Adrenal gland (tissue), 12 donors: ENCODE data around the gene WDR31. TPM values are rescaled to one million over a fixed set of nuclear protein-coding genes. Genes with fewer than 3 reads are reported as not detected.

ENCODE experiments used
- DNase-seq, 7 donors: peaks; one replicate each; pipeline ENCODE4 v3.0.0-alpha.2; 2019 to 2020
- H3K27ac ChIP-seq, 5 donors: fragments of 200-600 bp; sonication (generic) in 4 of 5; 1 replicate in 3 of 5; 2 replicates in 2 of 5; pipeline versions ENCODE4 v1.5.1 to v1.8.0; 2016 to 2020; ENCODE audit warnings: mild to moderate bottlenecking in 1 of 5
- H3K27me3 ChIP-seq: fragments of 200-600 bp; 2 replicates; pipeline ENCODE4 v1.8.0; 2021
- H3K36me3 ChIP-seq, 2 donors: fragments of 200-600 bp; replicated peaks in 1 of 2; 1 replicate in 1 of 2; 2 replicates in 1 of 2; pipeline versions ENCODE4 v1.5.1 to v1.8.0; 2018 to 2022
- H3K4me1 ChIP-seq, 2 donors: fragments of 200-600 bp; replicated peaks in 1 of 2; 1 replicate in 1 of 2; 2 replicates in 1 of 2; pipeline versions ENCODE4 v1.5.1 to v1.8.0; 2018 to 2021
- H3K4me3 ChIP-seq, 4 donors: fragments of 200-600 bp; sonication (generic) in 3 of 4; one replicate each; pipeline ENCODE4 v1.5.1; 2016 to 2018
- H3K9me3 ChIP-seq, 3 donors: fragments of 200-600 bp; sonication (generic) in 1 of 3; replicated peaks in 1 of 3; 1 replicate in 2 of 3; 2 replicates in 1 of 3; pipeline versions ENCODE4 v1.5.1 to v1.8.0; 2016 to 2021
- CTCF ChIP-seq, 6 experiments: fragments of 450-650 bp in 4 of 6; fragments of 200-600 bp in 2 of 6; sonication (generic) in 1 of 6; IDR thresholded peaks; 1 replicate in 5 of 6; 2 replicates in 1 of 6; pipeline versions ENCODE4 v1.5.1 to v1.8.0; 2016 to 2021; ENCODE audit warnings: antibody characterized with exemption in 6 of 6, mild to moderate bottlenecking in 2 of 6, moderate library complexity in 1 of 6
- POLR2A ChIP-seq, 2 donors: fragments of 450-650 bp; IDR thresholded peaks; one replicate each; pipeline ENCODE4 v1.6.1; 2017; ENCODE audit warnings: antibody characterized with exemption in 2 of 2, mild to moderate bottlenecking in 2 of 2, moderate library complexity in 1 of 2
- WGBS, 4 donors: extraction: QIAGEN DNeasy Blood & Tissue Kit in 2 of 4; methylation state at CpG; one replicate each; pipeline versions ENCODE4 v1.1.5 to v1.1.7; 2013 to 2017; 5-methylcytosine and 5-hydroxymethylcytosine counted together
- intact Hi-C, 2 donors: fragments of 100-400 bp; cut with DNase I; formaldehyde crosslinking; loops; one replicate each; pipeline versions ENCODE4 v1.14.1 to v1.15.0; 2022 to 2023
- polyA plus RNA-seq, 3 donors: library from polyadenylated mRNA; stranded (reverse); fragments of 200-250 nt in 2 of 3; fragments of 350-450 nt in 1 of 3; fragmentation: Illumina TruSeq in 1 of 3; extraction: RNeasy Lipid Tissue Mini Kit (QIAGEN cat#74804) in 1 of 3; gene quantifications; one replicate each; pipeline ENCODE4 v1.2.3, GENCODE V29; 2013 to 2014
- total RNA-seq, 9 donors: library from RNA; depleted of rRNA in 4 of 9; stranded (reverse); fragments of >200 nt in 4 of 9; fragments of 120-200 nt in 1 of 9; fragmentation: NEBNext Ultra II Directional in 1 of 9; extraction: Animal tissue kit (Norgen Biotek cat#: 25700) in 1 of 9; gene quantifications; one replicate each; pipeline versions ENCODE4 v1.1.0 to v1.2.4, GENCODE V29; 2013 to 2023
- donor health status: healthy with polysubstance abuse.
- donor health status: Bipolar disorder and iron deficiency.
- donor health status: DM: yes; HTN: yes; CAD: no.
- donor health status: DM: no; HTN: no; CAD: no.
- donor health status: DM: no; HTN: no; CAD: no.
- donor health status: DM: yes; HTN: yes; CAD: no.

The WDR31 gene
- total and polyA plus RNA-seq, 12 donors = 3.1 to 16.5 (median 7.5) TPM

GRCh38 chr9:113313261-113313660 is 26.8 kb downstream of the WDR31 start:
- Histone ChIP-seq H3K4me1 (peaks cover 0 to 9% of the 10 kb centered on the region in 2 donors), H3K4me3 (no peak overlapping the region), H3K27me3 (no peaks in the 10 kb centered on the region), H3K27ac (no peak overlapping the region), H3K9me3 (no peaks in the 10 kb centered on the region), H3K36me3 (peaks cover 0 to 11% of the 10 kb centered on the region in 2 donors)
- TF ChIP-seq POLR2A (IDR thresholded peaks at IDR 0.05) (no peak), CTCF (IDR thresholded peaks at IDR 0.05) (no peak)
- no peak for DNase-seq
- 81 to 87% (median 83%) methylated on average over 5 of the region's 5 CpGs for WGBS, 4 donors
- intact Hi-C loops = loop anchor here in 1 of 2 donors (5.0 kb wide), 1 partner anchor 94 kb away; no protein-coding TSS in a partner anchor

- no peaks in the 10 kb centered on the region for H3K9me3 ChIP-seq
- no peak for TF ChIP-seq CTCF (IDR thresholded peaks at IDR 0.05)
- TF ChIP-seq POLR2A (IDR thresholded peaks at IDR 0.05) = no peak
- no peak overlapping the region for H3K27ac ChIP-seq
- WGBS, 4 donors = 91 to 100% (median 92%) methylated on average over 3 of the region's 3 CpGs
- H3K36me3 ChIP-seq = peaks cover 0 to 5% of the 10 kb centered on the region in 2 donors
- no peak overlapping the region for H3K4me3 ChIP-seq
- no peaks in the 10 kb centered on the region for H3K27me3 ChIP-seq
- no peak for DNase-seq
- peaks cover 0 to 9% of the 10 kb centered on the region in 2 donors for H3K4me1 ChIP-seq
- intact Hi-C loops = loop anchor here in 1 of 2 donors (5.0 kb wide), 1 partner anchor 95 kb away; no protein-coding TSS in a partner anchor
These were observed 28.1 kb downstream of the WDR31 start for GRCh38 chr9:113311961-113312360.

GRCh38 chr9:113310538-113310937 is 29.5 kb downstream of the WDR31 start:
- Histone ChIP-seq H3K36me3 (no peaks in the 10 kb centered on the region), H3K4me3 (no peak overlapping the region), H3K4me1 (peaks cover 0 to 9% of the 10 kb centered on the region in 2 donors), H3K9me3 (no peaks in the 10 kb centered on the region), H3K27ac (peak overlapping the region in 4 of 5 donors; percentile 12 to 74 (median 36)), H3K27me3 (no peaks in the 10 kb centered on the region)
- TF ChIP-seq POLR2A (IDR thresholded peaks at IDR 0.05) = no peak
- no peak for TF ChIP-seq CTCF (IDR thresholded peaks at IDR 0.05)
- WGBS, 4 donors = 29 to 51% (median 31%) methylated on average over 3 of the region's 3 CpGs
- peak; percentile 23 to 77 (median 63) for DNase-seq
- intact Hi-C loops = loop anchor here in 1 of 2 donors (5.0 kb wide), 1 partner anchor 97 kb away; no protein-coding TSS in a partner anchor

- intact Hi-C loops = loop anchor here in 1 of 2 donors (10.0 kb wide), 1 partner anchor 95 kb away; the partner anchor contains the start of gene ALAD
- peaks cover 0 to 9% of the 10 kb centered on the region in 2 donors for H3K4me1 ChIP-seq
- H3K9me3 ChIP-seq = no peaks in the 10 kb centered on the region
- peak; percentile 51 to 78 (median 74) for TF ChIP-seq CTCF (IDR thresholded peaks at IDR 0.05)
- TF ChIP-seq POLR2A (IDR thresholded peaks at IDR 0.05) = no peak
- no peaks in the 10 kb centered on the region for H3K27me3 ChIP-seq
- WGBS, 4 donors = 3 to 6% (median 5%) methylated on average over 2 of the region's 2 CpGs
- peak; percentile 32 to 65 (median 44) for DNase-seq
- no peak overlapping the region for H3K27ac ChIP-seq
- H3K36me3 ChIP-seq = no peaks in the 10 kb centered on the region
- no peak overlapping the region for H3K4me3 ChIP-seq
These were observed 30.8 kb downstream of the WDR31 start for GRCh38 chr9:113309204-113309813.
